Lung (tissue), 12 donors: ENCODE measurements around the gene PRAMEF1. TPM values are rescaled to one million over a fixed set of nuclear protein-coding genes. Genes with fewer than 3 reads are reported as not detected.

Experiments used
- ATAC-seq: fragments of 200-7000 bp; cut with Tn5 transposase; one replicate; pipeline ENCODE4 v1.9.1; 2020; ENCODE audit warnings: moderate number of reproducible peaks; ENCODE audit not compliant: insufficient read depth, low FRiP score
- DNase-seq, 3 donors: peaks; one replicate each; pipeline ENCODE4 v3.0.0-alpha.2; 2013 to 2017
- H3K27ac ChIP-seq, 2 donors: one replicate each; pipeline ENCODE4 v1.5.1; 2013; ENCODE audit warnings: mild to moderate bottlenecking in 2 of 2, moderate library complexity in 2 of 2, control low read depth in 1 of 2, inconsistent platforms in 1 of 2, low read depth in 1 of 2, low read length in 1 of 2
- H3K27me3 ChIP-seq, 3 donors: one replicate each; pipeline ENCODE4 v1.5.1; 2013; ENCODE audit warnings: low read length in 2 of 3; ENCODE audit not compliant: control insufficient read depth in 3 of 3, insufficient read depth in 3 of 3
- H3K36me3 ChIP-seq, 4 donors: one replicate each; pipeline ENCODE4 v1.5.1; 2013; ENCODE audit warnings: low read length in 4 of 4, mild to moderate bottlenecking in 1 of 4, moderate library complexity in 1 of 4; ENCODE audit not compliant: control insufficient read depth in 4 of 4, insufficient read depth in 4 of 4
- H3K4me1 ChIP-seq, 5 donors: one replicate each; pipeline ENCODE4 v1.5.1; 2013; ENCODE audit warnings: low read length in 5 of 5, mild to moderate bottlenecking in 2 of 5, moderate library complexity in 1 of 5; ENCODE audit not compliant: control insufficient read depth in 5 of 5, insufficient read depth in 5 of 5
- H3K4me3 ChIP-seq: one replicate; pipeline ENCODE4 v1.5.1; 2013; ENCODE audit warnings: mild to moderate bottlenecking, control low read depth, moderate library complexity
- H3K9ac ChIP-seq, 2 donors: one replicate each; pipeline ENCODE4 v1.5.1; 2013; ENCODE audit warnings: low read length in 2 of 2, control low read depth in 1 of 2; ENCODE audit not compliant: insufficient read depth in 1 of 2
- H3K9me3 ChIP-seq, 4 donors: one replicate each; pipeline ENCODE4 v1.5.1; 2013; ENCODE audit warnings: low read length in 3 of 4, mild to moderate bottlenecking in 1 of 4, moderate library complexity in 1 of 4; ENCODE audit not compliant: control insufficient read depth in 4 of 4, insufficient read depth in 3 of 4
- WGBS, 2 donors: extraction: QIAGEN DNeasy Blood & Tissue Kit; methylation state at CpG; one replicate each; pipeline ENCODE4 v1.1.7; 2013; 5-methylcytosine and 5-hydroxymethylcytosine counted together
- polyA plus RNA-seq, 2 donors: library from polyadenylated mRNA; stranded (reverse); fragments of 200-250 nt; gene quantifications; one replicate each; pipeline ENCODE4 v1.2.1, GENCODE V29; 2013
- total RNA-seq, 2 donors: library from RNA; depleted of rRNA in 1 of 2; stranded (reverse); fragments of >200 nt in 1 of 2; gene quantifications; one replicate each; pipeline ENCODE4 v1.2.1, GENCODE V29; 2014 to 2021
- TF ChIP-seq, protein P1 (sequence below): IDR thresholded peaks from 2 replicates; pipeline ENCODE4 v1.5.1; 2012; ENCODE audit warnings: mild to moderate bottlenecking; ENCODE audit errors: control extremely low read depth, extremely low read depth
- donor health status: control.
- donor health status: control.
- donor health status: Bipolar disorder and iron deficiency.
- donor health status: healthy.
- donor health status: DM: yes; HTN: yes; CAD: no.

Gene PRAMEF1
- total and polyA plus RNA-seq, 4 donors: not detected

DNA sequence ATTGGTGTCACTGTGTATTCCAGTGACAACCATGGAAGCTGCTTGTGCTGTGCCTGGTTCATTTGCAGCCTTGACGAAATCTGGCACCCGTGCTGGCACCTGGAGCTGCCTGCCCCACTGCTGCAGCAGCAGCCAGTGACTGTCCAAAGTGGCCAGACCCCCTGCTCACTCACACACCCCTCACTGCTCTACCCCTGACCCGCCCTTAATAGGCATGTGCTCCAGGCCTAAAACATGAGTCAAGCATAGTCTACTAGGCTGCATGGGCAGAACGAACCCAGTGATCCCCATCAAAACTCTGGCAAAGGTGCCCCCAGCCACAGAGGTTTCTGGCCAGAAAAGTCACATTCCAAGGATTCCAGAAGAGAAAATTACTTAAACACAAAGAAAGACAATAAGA is 7.7 kb downstream of the PRAMEF1 start:
- no peak overlapping the region for H3K9ac ChIP-seq
- H3K36me3 ChIP-seq: no peaks in the 10 kb centered on the region
- WGBS, 2 donors: 67 to 80% methylated on average over 4 of the region's 4 CpGs
- no peaks in the 10 kb centered on the region for H3K27me3 ChIP-seq
- no peak overlapping the region for H3K27ac ChIP-seq
- no peaks in the 10 kb centered on the region for H3K4me1 ChIP-seq
- ATAC-seq (no peak), DNase-seq (no peak)
- TF ChIP-seq, protein P1, sequence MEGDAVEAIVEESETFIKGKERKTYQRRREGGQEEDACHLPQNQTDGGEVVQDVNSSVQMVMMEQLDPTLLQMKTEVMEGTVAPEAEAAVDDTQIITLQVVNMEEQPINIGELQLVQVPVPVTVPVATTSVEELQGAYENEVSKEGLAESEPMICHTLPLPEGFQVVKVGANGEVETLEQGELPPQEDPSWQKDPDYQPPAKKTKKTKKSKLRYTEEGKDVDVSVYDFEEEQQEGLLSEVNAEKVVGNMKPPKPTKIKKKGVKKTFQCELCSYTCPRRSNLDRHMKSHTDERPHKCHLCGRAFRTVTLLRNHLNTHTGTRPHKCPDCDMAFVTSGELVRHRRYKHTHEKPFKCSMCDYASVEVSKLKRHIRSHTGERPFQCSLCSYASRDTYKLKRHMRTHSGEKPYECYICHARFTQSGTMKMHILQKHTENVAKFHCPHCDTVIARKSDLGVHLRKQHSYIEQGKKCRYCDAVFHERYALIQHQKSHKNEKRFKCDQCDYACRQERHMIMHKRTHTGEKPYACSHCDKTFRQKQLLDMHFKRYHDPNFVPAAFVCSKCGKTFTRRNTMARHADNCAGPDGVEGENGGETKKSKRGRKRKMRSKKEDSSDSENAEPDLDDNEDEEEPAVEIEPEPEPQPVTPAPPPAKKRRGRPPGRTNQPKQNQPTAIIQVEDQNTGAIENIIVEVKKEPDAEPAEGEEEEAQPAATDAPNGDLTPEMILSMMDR: no peak
- H3K9me3 ChIP-seq: peaks cover 0 to 3% (median 0%) of the 10 kb centered on the region in 4 donors
- no peak overlapping the region for H3K4me3 ChIP-seq

DNA sequence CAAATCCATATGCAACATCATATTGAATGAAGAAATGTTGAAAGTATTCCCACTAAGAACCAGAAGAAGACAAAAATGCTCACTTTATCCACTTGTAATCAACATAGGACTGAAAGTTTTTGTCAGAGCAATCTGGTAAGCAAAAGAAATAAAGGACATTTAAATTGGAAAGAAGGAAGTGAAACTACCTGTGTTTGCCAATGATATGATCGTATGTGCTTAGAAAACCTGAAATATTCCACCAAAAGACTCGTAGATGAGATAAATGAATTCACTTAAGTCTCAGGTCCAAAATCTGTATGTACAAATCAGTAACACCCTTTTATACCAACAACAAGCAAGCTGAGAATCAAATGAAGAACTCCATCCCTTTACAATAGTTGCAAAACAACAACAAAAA is 8.5 kb downstream of the PRAMEF1 start:
- Histone ChIP-seq H3K4me3 (no peak overlapping the region), H3K27ac (no peak overlapping the region), H3K9me3 (peaks cover 0 to 3% (median 0%) of the 10 kb centered on the region in 4 donors), H3K27me3 (no peaks in the 10 kb centered on the region), H3K36me3 (no peaks in the 10 kb centered on the region), H3K4me1 (no peaks in the 10 kb centered on the region), H3K9ac (no peak overlapping the region)
- TF ChIP-seq, protein P1: no peak
- DNase-seq (no peak), ATAC-seq (no peak)
- 71 to 76% methylated on average over 2 of the region's 2 CpGs for WGBS, 2 donors

DNA sequence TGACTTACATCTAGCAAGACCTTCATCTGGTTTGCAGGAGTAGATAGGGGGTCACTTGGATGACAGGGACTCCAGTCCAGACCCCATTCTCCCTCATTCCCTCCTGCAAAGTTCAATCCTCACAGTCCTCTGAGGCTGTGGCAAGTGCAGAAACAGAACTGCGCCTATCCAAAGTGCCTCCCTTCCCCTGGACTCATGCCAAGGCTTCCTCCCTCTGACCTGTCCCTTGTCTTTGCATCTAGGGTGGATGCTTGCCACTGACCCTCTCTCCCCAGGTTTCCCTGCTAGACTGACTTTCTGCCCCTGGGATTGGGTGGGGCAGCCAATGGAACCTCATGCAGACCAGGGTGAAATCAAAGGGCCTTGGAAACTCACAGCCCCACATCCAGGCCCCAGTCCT is 18.7 kb downstream of the PRAMEF1 start:
- DNase-seq: no peak
- ATAC-seq: no peak
- H3K36me3 ChIP-seq: no peaks in the 10 kb centered on the region
- H3K9ac ChIP-seq: no peak overlapping the region
- no peaks in the 10 kb centered on the region for H3K4me1 ChIP-seq
- no peak overlapping the region for H3K4me3 ChIP-seq
- H3K27me3 ChIP-seq: no peaks in the 10 kb centered on the region
- TF ChIP-seq, protein P1: no peak
- no peak overlapping the region for H3K27ac ChIP-seq
- WGBS, 2 donors: 80 to 95% methylated on average over 1 of the region's 1 CpG
- peaks cover 0 to 9% (median 0%) of the 10 kb centered on the region in 4 donors for H3K9me3 ChIP-seq
